Ovary (tissue), 9 donors: ENCODE results near the gene SHISA9. TPM values are rescaled to one million over a fixed set of nuclear protein-coding genes. Genes with fewer than 3 reads are reported as not detected.

Source experiments
- DNase-seq, 5 donors: peaks; one replicate each; pipeline ENCODE4 v3.0.0-alpha.2; 2019 to 2020
- H3K27ac ChIP-seq, 2 donors: fragments of 200-600 bp; one replicate each; pipeline versions ENCODE4 v1.5.1 to v1.8.0; 2019 to 2022
- H3K27me3 ChIP-seq: fragments of 200-600 bp; one replicate; pipeline ENCODE4 v1.8.0; 2022
- H3K36me3 ChIP-seq: fragments of 200-600 bp; sonication (generic); one replicate; pipeline ENCODE4 v1.5.1; 2019
- H3K4me1 ChIP-seq: one replicate; pipeline ENCODE4 v1.8.1; 2013; ENCODE audit warnings: mild to moderate bottlenecking, moderate library complexity; ENCODE audit not compliant: insufficient read depth
- H3K4me3 ChIP-seq: fragments of 200-600 bp; sonication (generic); one replicate; pipeline ENCODE4 v1.5.1; 2017
- H3K9me3 ChIP-seq, 2 donors: fragments of 200-600 bp in 1 of 2; sonication (generic) in 1 of 2; one replicate each; pipeline versions ENCODE4 v1.5.1 to v1.8.1; 2013 to 2019; ENCODE audit warnings: mild to moderate bottlenecking in 1 of 2, moderate library complexity in 1 of 2
- CTCF ChIP-seq, 3 donors: fragments of 450-650 bp in 2 of 3; fragments of 200-600 bp in 1 of 3; IDR thresholded peaks; one replicate each; pipeline versions ENCODE4 v1.5.1 to v1.8.0; 2016 to 2022; ENCODE audit warnings: antibody characterized with exemption in 3 of 3, mild to moderate bottlenecking in 1 of 3
- EP300 ChIP-seq: sonication (generic); formaldehyde crosslinking; IDR thresholded peaks from one replicate; pipeline ENCODE4 v1.6.1; 2017; ENCODE audit warnings: antibody characterized with exemption
- POLR2A ChIP-seq: fragments of 450-650 bp; IDR thresholded peaks from one replicate; pipeline ENCODE4 v1.6.1; 2017; ENCODE audit warnings: antibody characterized with exemption, mild to moderate bottlenecking, moderate library complexity
- WGBS, 3 donors: extraction: QIAGEN DNeasy Blood & Tissue Kit in 1 of 3; methylation state at CpG; one replicate each; pipeline versions ENCODE4 v1.1.5 to v1.1.7; 2013 to 2017; 5-methylcytosine and 5-hydroxymethylcytosine counted together
- intact Hi-C, 4 donors: fragments of 100-400 bp; cut with DNase I; formaldehyde crosslinking; loops; one replicate each; pipeline versions ENCODE4 v1.11.0 to v1.15.1; 2022 to 2023
- polyA plus RNA-seq, 2 donors: library from polyadenylated mRNA; stranded (reverse); fragments of 200-250 nt in 1 of 2; fragments of 350-450 nt in 1 of 2; fragmentation: Illumina TruSeq in 1 of 2; extraction: RNeasy Lipid Tissue Mini Kit (QIAGEN cat#74804) in 1 of 2; gene quantifications; one replicate each; pipeline ENCODE4 v1.2.3, GENCODE V29; 2013 to 2014
- total RNA-seq, 7 donors: library from RNA; depleted of rRNA in 2 of 7; stranded (reverse); fragments of >200 nt in 2 of 7; fragmentation: NEBNext Ultra II Directional in 3 of 7; extraction: Animal tissue kit (Norgen Biotek cat#: 25700) in 3 of 7; gene quantifications; one replicate each; pipeline versions ENCODE4 v1.1.0 to v1.2.4, GENCODE V29; 2016 to 2023
- donor health status: DM: no; HTN: no; CAD: no; lungs with moderate emphysema.
- donor health status: DM: no; HTN: no; CAD: no.
- donor health status: Bipolar disorder and iron deficiency.
- donor health status: DM: yes; HTN: yes; CAD: no.
- donor health status: DM: no; HTN: no; CAD: no.
- donor health status: DM: yes; HTN: yes; CAD: no.

Gene SHISA9
- total and polyA plus RNA-seq, 9 donors, result 0.03 to 0.47 (median 0.12) TPM; not detected in 3

- DNase-seq, result no peak
- 16 to 23% (median 17%) methylated on average over 4 of the region's 4 CpGs for whole genome bisulfite sequencing, 3 donors
These were observed 269.9 kb downstream of the SHISA9 start for GRCh38 chr16:13171313-13171712.

GRCh38 chr16:13176711-13177110, 275.3 kb downstream of the SHISA9 start:
- no peak overlapping the region for H3K27ac ChIP-seq
- no peak for TF ChIP-seq POLR2A
- no peak for TF ChIP-seq CTCF (IDR thresholded peaks at IDR 0.05)
- no peak for TF ChIP-seq EP300
- intact Hi-C loops, result no loop called here
- WGBS, 3 donors, result 13 to 18% (median 15%) methylated on average over 3 of the region's 3 CpGs
- no peaks in the 10 kb centered on the region for H3K27me3 ChIP-seq
- DNase-seq, result no peak
- H3K4me1 ChIP-seq, result no peaks in the 10 kb centered on the region
- no peaks in the 10 kb centered on the region for H3K36me3 ChIP-seq
- no peak overlapping the region for H3K4me3 ChIP-seq
- no peaks in the 10 kb centered on the region for H3K9me3 ChIP-seq

More at GRCh38 chr16:13171313-13171712, 269.9 kb downstream of the SHISA9 start:
- H3K36me3 ChIP-seq, result no peaks in the 10 kb centered on the region
- TF ChIP-seq POLR2A (no peak), CTCF (IDR thresholded peaks at IDR 0.05) (no peak), EP300 (no peak)
- intact Hi-C loops, result no loop called here
- H3K4me3 ChIP-seq, result no peak overlapping the region
- no peaks in the 10 kb centered on the region for H3K4me1 ChIP-seq
- H3K9me3 ChIP-seq, result no peaks in the 10 kb centered on the region
- H3K27me3 ChIP-seq, result no peaks in the 10 kb centered on the region
- no peak overlapping the region for H3K27ac ChIP-seq

GRCh38 chr16:13178318-13178717, 276.9 kb downstream of the SHISA9 start:
- Histone ChIP-seq H3K9me3 (no peaks in the 10 kb centered on the region), H3K27me3 (no peaks in the 10 kb centered on the region), H3K36me3 (no peaks in the 10 kb centered on the region), H3K4me1 (no peaks in the 10 kb centered on the region), H3K27ac (no peak overlapping the region), H3K4me3 (no peak overlapping the region)
- DNase-seq, result no peak
- TF ChIP-seq POLR2A (no peak), EP300 (no peak), CTCF (IDR thresholded peaks at IDR 0.05) (no peak)
- WGBS, 3 donors, result 2 to 6% (median 3%) methylated on average over 8 of the region's 8 CpGs
- intact Hi-C loops, result no loop called here

- TF ChIP-seq POLR2A (no peak), CTCF (IDR thresholded peaks at IDR 0.05) (no peak), EP300 (no peak)
- no peaks in the 10 kb centered on the region for H3K36me3 ChIP-seq
- intact Hi-C loops, result no loop called here
- H3K27me3 ChIP-seq, result no peaks in the 10 kb centered on the region
- H3K27ac ChIP-seq, result no peak overlapping the region
- no peaks in the 10 kb centered on the region for H3K9me3 ChIP-seq
- H3K4me1 ChIP-seq, result no peaks in the 10 kb centered on the region
- WGBS, 3 donors, result 60 to 62% (median 60%) methylated on average over 3 of the region's 3 CpGs
- DNase-seq, result no peak
- no peak overlapping the region for H3K4me3 ChIP-seq
These were observed 280.0 kb downstream of the SHISA9 start for GRCh38 chr16:13181432-13181831.
